GM12875 (cell line): ENCODE results near the gene TUBGCP2.

Experiments
- H3K4me3 ChIP-seq: one replicate; pipeline ENCODE4 v1.5.1; 2011; ENCODE audit warnings: low read depth, low read length, control low read depth
- CTCF ChIP-seq: IDR thresholded peaks from 2 replicates; pipeline ENCODE4 v1.5.1; 2011; ENCODE audit warnings: low read depth, mild to moderate bottlenecking, control low read depth, inconsistent platforms, low read length, moderate library complexity, borderline replicate concordance; ENCODE audit not compliant: insufficient read depth

The TUBGCP2 gene

GRCh38 chr10:133272964-133273420 is 35.7 kb downstream of the TUBGCP2 start:
- H3K4me3 ChIP-seq: no peak overlapping the region
- TF ChIP-seq CTCF: no peak

- no peak for TF ChIP-seq CTCF
Measured at GRCh38 chr10:133272301-133272963, 36.2 kb downstream of the TUBGCP2 start.

GRCh38 chr10:133271521-133272300 is 37.0 kb downstream of the TUBGCP2 start:
- H3K4me3 ChIP-seq: no peak overlapping the region
- no peak for TF ChIP-seq CTCF

More at GRCh38 chr10:133272301-133272963, 36.2 kb downstream of the TUBGCP2 start:
- no peak overlapping the region for H3K4me3 ChIP-seq

- no peak for TF ChIP-seq CTCF
- no peak overlapping the region for H3K4me3 ChIP-seq
Measured at GRCh38 chr10:133270773-133271297, 37.8 kb downstream of the TUBGCP2 start.

GRCh38 chr10:133270204-133270603 is 38.5 kb downstream of the TUBGCP2 start:
- TF ChIP-seq CTCF: no peak

GRCh38 chr10:133269367-133269766 is 39.3 kb downstream of the TUBGCP2 start:
- no peak for TF ChIP-seq CTCF
- H3K4me3 ChIP-seq: no peak overlapping the region

More at GRCh38 chr10:133270204-133270603, 38.5 kb downstream of the TUBGCP2 start:
- no peak overlapping the region for H3K4me3 ChIP-seq
